ENCODE data around the gene SIK3. TPM values are rescaled to one million over a fixed set of nuclear protein-coding genes. Genes with fewer than 3 reads are reported as not detected.

SIK3 gene
- total RNA-seq, 2 experiments from 2014 or later, result 22.8 to 24.0 TPM

DNA sequence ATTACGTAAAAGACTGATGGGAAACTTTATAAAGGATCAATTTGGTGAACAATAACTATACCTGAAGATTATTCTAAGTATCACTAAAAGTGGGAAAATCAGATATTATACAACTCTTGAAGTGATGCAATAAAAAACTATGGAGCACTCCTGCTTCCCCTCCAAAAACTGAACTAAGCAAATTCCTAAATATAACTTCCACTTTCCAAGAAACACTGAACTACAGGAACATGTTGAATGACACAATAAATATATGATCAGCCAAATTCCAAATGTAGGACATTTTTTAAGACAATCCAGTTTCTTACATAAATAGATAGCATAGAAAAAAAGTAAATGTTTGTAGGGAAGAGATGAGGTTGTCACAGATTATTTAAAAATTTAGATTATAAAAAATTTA is 158.7 kb downstream of the SIK3 start:
- H3K27me3 Mint-ChIP-seq, result no peaks in the 10 kb centered on the region
- no peaks in the 10 kb centered on the region for H3K9me3 Mint-ChIP-seq
- H3K4me1 Mint-ChIP-seq, result no peaks in the 10 kb centered on the region
- H3K4me3 Mint-ChIP-seq, result no peak overlapping the region
- no peak for DNase-seq
- H3K27ac Mint-ChIP-seq, result no peak overlapping the region
- peaks cover 19% of the 10 kb centered on the region for H3K36me3 Mint-ChIP-seq

GRCh38 chr11:116938471-116939070 is 159.7 kb downstream of the SIK3 start:
- H3K4me1 Mint-ChIP-seq, result peaks cover 4% of the 10 kb centered on the region
- no peak overlapping the region for H3K27ac Mint-ChIP-seq
- H3K4me3 Mint-ChIP-seq, result no peak overlapping the region
- H3K9me3 Mint-ChIP-seq, result peaks cover 4% of the 10 kb centered on the region
- H3K36me3 Mint-ChIP-seq, result peaks cover 17% of the 10 kb centered on the region
- DNase-seq, result no peak
- no peaks in the 10 kb centered on the region for H3K27me3 Mint-ChIP-seq

DNA sequence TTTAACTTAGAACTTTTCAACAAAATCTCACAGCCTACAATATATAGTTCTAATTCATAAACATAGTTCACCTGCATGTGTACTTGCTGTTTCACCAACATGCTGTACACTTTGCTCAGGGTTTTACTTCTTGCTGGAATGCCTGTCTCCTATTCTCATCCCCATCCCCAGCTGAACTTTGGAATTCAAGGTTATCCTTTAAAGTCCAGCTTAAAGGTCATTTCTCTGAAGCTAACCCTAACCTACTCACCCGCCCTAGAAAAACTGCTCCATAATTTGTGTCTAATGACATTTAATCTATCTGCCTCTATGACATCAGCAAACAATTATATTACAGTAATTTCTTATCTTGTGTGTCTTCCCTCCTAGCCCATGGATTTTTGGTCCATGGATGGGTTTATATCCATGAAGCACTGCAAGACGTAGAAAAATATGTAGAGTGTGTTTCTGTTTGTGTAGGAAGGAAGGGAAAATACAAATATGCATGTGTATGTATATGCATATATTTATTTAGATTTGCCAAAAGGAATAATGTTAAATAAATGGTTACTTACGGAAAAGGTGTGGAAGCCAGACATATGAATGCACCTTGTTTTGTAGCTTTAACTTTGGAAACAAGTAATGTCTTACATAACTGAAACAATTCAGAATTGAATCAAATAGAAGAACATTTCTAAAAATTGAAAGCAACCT is 161.3 kb downstream of the SIK3 start:
- H3K27ac Mint-ChIP-seq, result no peak overlapping the region
- H3K4me1 Mint-ChIP-seq, result peaks cover 14% of the 10 kb centered on the region

GRCh38 chr11:116935514-116935913 is 162.7 kb downstream of the SIK3 start:
- Mint-ChIP-seq H3K27ac (no peak overlapping the region), H3K27me3 (no peaks in the 10 kb centered on the region), H3K4me1 (peaks cover 28% of the 10 kb centered on the region), H3K4me3 (no peak overlapping the region), H3K9me3 (peaks cover 6% of the 10 kb centered on the region), H3K36me3 (peaks cover 18% of the 10 kb centered on the region)
- DNase-seq, result no peak

More for the DNA sequence above, 161.3 kb downstream of the SIK3 start:
- H3K4me3 Mint-ChIP-seq, result no peak overlapping the region
- no peaks in the 10 kb centered on the region for H3K27me3 Mint-ChIP-seq
- peaks cover 6% of the 10 kb centered on the region for H3K9me3 Mint-ChIP-seq
- peaks cover 16% of the 10 kb centered on the region for H3K36me3 Mint-ChIP-seq
- DNase-seq, result no peak

DNA sequence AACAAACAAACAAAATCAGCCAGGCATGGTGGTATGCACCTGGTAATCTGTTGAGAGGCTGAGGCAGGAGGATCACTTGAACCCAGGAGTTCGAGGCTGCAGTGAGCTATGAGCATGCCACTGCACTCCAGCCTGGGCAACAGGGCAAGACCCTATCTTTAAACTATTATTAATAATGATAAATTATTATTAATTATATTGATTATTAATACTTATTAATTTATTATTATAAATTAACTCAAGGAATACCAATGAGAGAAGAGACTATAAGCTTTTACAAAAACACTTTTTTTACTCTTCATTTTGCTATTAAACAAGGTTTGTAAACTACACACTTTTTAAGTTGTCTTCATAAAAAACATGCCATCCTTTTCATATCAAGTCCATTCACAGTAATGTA is 163.1 kb downstream of the SIK3 start:
- no peak overlapping the region for H3K27ac Mint-ChIP-seq
- H3K27me3 Mint-ChIP-seq, result no peaks in the 10 kb centered on the region

DNA sequence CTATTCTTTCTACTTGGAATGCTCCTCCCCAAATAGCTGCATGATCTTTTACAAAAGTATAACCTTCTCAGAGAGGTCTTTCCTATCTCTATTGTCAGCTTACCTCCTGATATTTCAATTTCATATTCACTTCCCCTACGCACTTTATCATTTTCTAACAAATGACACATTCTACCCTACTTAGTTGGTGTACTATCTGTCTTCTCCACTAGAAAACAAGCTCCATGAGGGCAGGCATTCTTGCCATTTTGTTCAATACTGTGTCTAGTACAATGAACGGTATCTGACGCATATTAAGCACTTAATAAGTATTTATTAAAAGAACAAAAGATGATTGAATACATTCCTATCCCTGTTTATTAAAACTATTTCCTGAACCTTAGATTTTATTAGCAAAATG is 164.3 kb downstream of the SIK3 start:
- peaks cover 17% of the 10 kb centered on the region for H3K36me3 Mint-ChIP-seq
- no peak overlapping the region for H3K4me3 Mint-ChIP-seq
- H3K27ac Mint-ChIP-seq, result no peak overlapping the region
- peaks cover 6% of the 10 kb centered on the region for H3K9me3 Mint-ChIP-seq
- no peak for DNase-seq
- no peaks in the 10 kb centered on the region for H3K27me3 Mint-ChIP-seq
- H3K4me1 Mint-ChIP-seq, result peaks cover 43% of the 10 kb centered on the region

More for the DNA sequence above, 163.1 kb downstream of the SIK3 start:
- H3K4me3 Mint-ChIP-seq, result no peak overlapping the region
- H3K9me3 Mint-ChIP-seq, result peaks cover 6% of the 10 kb centered on the region
- H3K36me3 Mint-ChIP-seq, result peaks cover 17% of the 10 kb centered on the region
- H3K4me1 Mint-ChIP-seq, result peaks cover 32% of the 10 kb centered on the region
- no peak for DNase-seq

- peak overlapping the region; percentile 62 for H3K4me3 Mint-ChIP-seq
- peaks cover 60% of the 10 kb centered on the region for H3K4me1 Mint-ChIP-seq
- DNase-seq, result no peak
Measured at GRCh38 chr11:116932181-116932580, 166.0 kb downstream of the SIK3 start.

GRCh38 chr11:116931206-116931953 is 166.8 kb downstream of the SIK3 start:
- Mint-ChIP-seq H3K27ac (peak overlapping the region; percentile 85), H3K27me3 (no peaks in the 10 kb centered on the region), H3K4me1 (peaks cover 66% of the 10 kb centered on the region), H3K9me3 (peaks cover 6% of the 10 kb centered on the region), H3K36me3 (peaks cover 15% of the 10 kb centered on the region), H3K4me3 (peak overlapping the region; percentile 62)
- DNase-seq, result peak; percentile 17

More at GRCh38 chr11:116932181-116932580, 166.0 kb downstream of the SIK3 start:
- Mint-ChIP-seq H3K9me3 (peaks cover 6% of the 10 kb centered on the region), H3K27ac (peak overlapping the region; percentile 85), H3K27me3 (no peaks in the 10 kb centered on the region), H3K36me3 (peaks cover 17% of the 10 kb centered on the region)

- Mint-ChIP-seq H3K27ac (peak overlapping the region; percentile 85), H3K36me3 (peaks cover 18% of the 10 kb centered on the region), H3K9me3 (peaks cover 6% of the 10 kb centered on the region), H3K4me3 (peak overlapping the region; percentile 70), H3K27me3 (no peaks in the 10 kb centered on the region), H3K4me1 (peaks cover 72% of the 10 kb centered on the region)
- DNase-seq, result no peak
Measured at GRCh38 chr11:116930586-116930985, 167.6 kb downstream of the SIK3 start.

DNA sequence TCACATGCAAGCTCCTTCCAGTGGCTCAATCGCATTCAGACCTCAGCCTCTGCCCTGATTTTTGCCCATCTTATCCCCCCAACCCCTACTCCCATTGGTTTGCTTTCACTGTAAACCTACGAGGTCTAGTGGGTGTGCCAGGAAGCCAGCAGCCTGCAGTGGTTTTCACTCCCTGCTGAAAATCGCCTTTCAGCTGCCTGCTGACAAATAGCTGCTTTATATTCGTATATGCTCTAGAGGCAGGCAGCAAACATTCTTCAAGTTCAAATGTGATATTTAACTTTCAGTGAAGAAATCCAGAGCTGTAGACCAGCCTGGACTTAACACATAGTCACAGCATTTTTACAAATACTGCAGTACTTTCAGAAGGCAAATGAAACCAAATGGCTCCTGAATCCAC is 168.1 kb downstream of the SIK3 start:
- peak overlapping the region; percentile 70 for H3K4me3 Mint-ChIP-seq
- no peaks in the 10 kb centered on the region for H3K27me3 Mint-ChIP-seq
- peak overlapping the region; percentile 85 for H3K27ac Mint-ChIP-seq
- peaks cover 76% of the 10 kb centered on the region for H3K4me1 Mint-ChIP-seq
- H3K36me3 Mint-ChIP-seq, result peaks cover 18% of the 10 kb centered on the region
- H3K9me3 Mint-ChIP-seq, result peaks cover 6% of the 10 kb centered on the region
- peak; percentile 23 for DNase-seq

- Mint-ChIP-seq H3K4me1 (peaks cover 82% of the 10 kb centered on the region), H3K27ac (peak overlapping the region; percentile 85), H3K36me3 (peaks cover 24% of the 10 kb centered on the region), H3K4me3 (peak overlapping the region; percentile 70), H3K9me3 (peaks cover 6% of the 10 kb centered on the region), H3K27me3 (no peaks in the 10 kb centered on the region)
- no peak for DNase-seq
Measured at GRCh38 chr11:116929414-116930090, 168.7 kb downstream of the SIK3 start.

DNA sequence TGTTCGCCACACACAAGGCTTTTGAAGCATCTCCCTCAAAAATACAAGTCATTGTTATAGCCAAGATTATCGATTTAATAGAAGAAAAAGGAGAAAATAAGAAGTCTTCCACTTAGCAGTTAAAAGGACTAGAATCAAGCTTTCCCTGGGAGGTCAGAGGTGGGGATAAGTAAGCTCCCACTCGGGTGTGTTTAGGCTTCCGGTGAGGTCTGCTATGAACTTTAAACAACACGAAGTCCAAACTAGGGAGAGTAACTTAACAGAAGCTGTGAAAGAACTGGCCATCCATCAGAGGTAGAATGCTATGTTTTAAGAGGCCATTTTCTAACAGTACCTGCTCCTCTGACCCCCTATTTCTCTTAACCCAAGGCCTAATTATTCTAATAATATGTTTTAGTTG is 169.4 kb downstream of the SIK3 start:
- H3K9me3 Mint-ChIP-seq, result peaks cover 4% of the 10 kb centered on the region
- H3K4me3 Mint-ChIP-seq, result no peak overlapping the region
- H3K27ac Mint-ChIP-seq, result peak overlapping the region; percentile 64
- H3K4me1 Mint-ChIP-seq, result peaks cover 83% of the 10 kb centered on the region
- H3K27me3 Mint-ChIP-seq, result no peaks in the 10 kb centered on the region
- no peak for DNase-seq
- peaks cover 22% of the 10 kb centered on the region for H3K36me3 Mint-ChIP-seq

- H3K4me3 Mint-ChIP-seq, result no peak overlapping the region
- no peaks in the 10 kb centered on the region for H3K9me3 Mint-ChIP-seq
- H3K27me3 Mint-ChIP-seq, result no peaks in the 10 kb centered on the region
- no peak for DNase-seq
- peaks cover 18% of the 10 kb centered on the region for H3K36me3 Mint-ChIP-seq
- H3K4me1 Mint-ChIP-seq, result peaks cover 79% of the 10 kb centered on the region
- peak overlapping the region; percentile 64 for H3K27ac Mint-ChIP-seq
Measured at GRCh38 chr11:116928102-116928777, 170.0 kb downstream of the SIK3 start.

DNA sequence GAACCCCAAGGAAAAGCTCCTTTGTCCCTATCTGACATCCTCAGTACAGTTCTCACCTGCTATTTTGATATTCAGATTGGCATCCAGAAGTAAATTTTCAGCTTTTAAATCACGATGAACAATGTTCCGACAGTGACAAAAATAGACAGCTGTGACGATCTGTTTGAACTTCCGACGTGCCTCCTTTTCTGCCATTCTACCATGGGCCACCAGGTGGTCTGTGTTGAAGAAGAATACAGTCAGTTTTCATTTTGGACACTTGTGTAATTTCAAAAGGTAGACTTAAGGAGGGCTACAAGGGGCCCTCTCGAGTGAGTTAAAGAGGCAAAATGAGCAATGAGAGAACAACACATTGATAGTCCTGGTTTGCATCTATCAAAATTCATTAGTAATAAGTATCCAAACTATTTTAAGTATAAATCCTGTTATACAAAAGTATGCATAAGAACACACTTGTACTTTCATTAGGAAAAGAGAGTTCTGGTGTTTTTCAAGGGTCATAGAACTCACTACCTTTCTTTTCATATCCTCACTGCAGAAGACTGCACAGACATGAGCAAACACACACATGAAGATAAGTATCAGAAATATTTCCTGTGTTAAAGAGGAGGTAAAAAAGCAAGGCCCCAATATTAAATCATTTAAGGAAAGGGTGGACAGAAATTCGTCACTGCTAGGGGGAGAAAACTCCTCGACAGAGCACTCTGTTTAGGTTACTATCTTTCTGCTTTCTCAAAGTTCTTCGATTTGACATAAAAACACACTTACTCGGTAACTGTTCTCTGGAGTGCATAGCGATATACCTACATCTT is 170.9 kb downstream of the SIK3 start:
- Mint-ChIP-seq H3K4me1 (peaks cover 73% of the 10 kb centered on the region), H3K36me3 (peaks cover 18% of the 10 kb centered on the region), H3K4me3 (peak overlapping the region; percentile 1), H3K27ac (peak overlapping the region; percentile 62), H3K27me3 (no peaks in the 10 kb centered on the region), H3K9me3 (no peaks in the 10 kb centered on the region)
- DNase-seq, result peak; percentile 55

Data from activated naive CD8-positive, alpha-beta T cell treated with anti-CD3 and anti-CD28 coated beads for 36 hours (primary cell).